Neural crest cell (in vitro differentiated cells): ENCODE measurements around the gene NNT. TPM values are rescaled to one million over a fixed set of nuclear protein-coding genes. Genes with fewer than 3 reads are reported as not detected.

ENCODE experiments used
- DNase-seq: peaks from one replicate; pipeline ENCODE4 v3.0.0; 2021; ENCODE audit warnings: low read depth, mixed read lengths, low spot score
- H3K27ac Mint-ChIP-seq: one replicate; pipeline ENCODE4 v1.8.0; 2021; ENCODE audit warnings: mild to moderate bottlenecking, mixed read lengths; ENCODE audit not compliant: unreplicated experiment
- H3K27me3 Mint-ChIP-seq: 2 replicates; pipeline ENCODE4 v1.8.0; 2021; ENCODE audit warnings: low read depth, mild to moderate bottlenecking, mixed read lengths
- H3K36me3 Mint-ChIP-seq: 2 replicates; pipeline ENCODE4 v1.8.0; 2021; ENCODE audit warnings: low read depth, mild to moderate bottlenecking, mixed read lengths
- H3K4me1 Mint-ChIP-seq: 2 replicates; pipeline ENCODE4 v1.8.0; 2021; ENCODE audit warnings: mixed read lengths
- H3K4me3 Mint-ChIP-seq: one replicate; pipeline ENCODE4 v1.8.0; 2021; ENCODE audit warnings: mild to moderate bottlenecking, mixed read lengths
- H3K9me3 Mint-ChIP-seq: 2 replicates; pipeline ENCODE4 v1.8.0; 2021; ENCODE audit warnings: mixed read lengths
- total RNA-seq: library from RNA; stranded (reverse); gene quantifications from 2 replicates; pipeline ENCODE4 v1.2.1, GENCODE V29; 2021
- TF ChIP-seq, protein P1 (sequence below): fragments of 200-600 bp; sonication (generic); conservative IDR thresholded peaks from 2 replicates; pipeline ENCODE4 v1.5.0; 2021; ENCODE audit warnings: antibody characterized with exemption, mild to moderate bottlenecking

The NNT gene
- total RNA-seq, 1 donor from 2014 or later: 72.7 TPM

DNA sequence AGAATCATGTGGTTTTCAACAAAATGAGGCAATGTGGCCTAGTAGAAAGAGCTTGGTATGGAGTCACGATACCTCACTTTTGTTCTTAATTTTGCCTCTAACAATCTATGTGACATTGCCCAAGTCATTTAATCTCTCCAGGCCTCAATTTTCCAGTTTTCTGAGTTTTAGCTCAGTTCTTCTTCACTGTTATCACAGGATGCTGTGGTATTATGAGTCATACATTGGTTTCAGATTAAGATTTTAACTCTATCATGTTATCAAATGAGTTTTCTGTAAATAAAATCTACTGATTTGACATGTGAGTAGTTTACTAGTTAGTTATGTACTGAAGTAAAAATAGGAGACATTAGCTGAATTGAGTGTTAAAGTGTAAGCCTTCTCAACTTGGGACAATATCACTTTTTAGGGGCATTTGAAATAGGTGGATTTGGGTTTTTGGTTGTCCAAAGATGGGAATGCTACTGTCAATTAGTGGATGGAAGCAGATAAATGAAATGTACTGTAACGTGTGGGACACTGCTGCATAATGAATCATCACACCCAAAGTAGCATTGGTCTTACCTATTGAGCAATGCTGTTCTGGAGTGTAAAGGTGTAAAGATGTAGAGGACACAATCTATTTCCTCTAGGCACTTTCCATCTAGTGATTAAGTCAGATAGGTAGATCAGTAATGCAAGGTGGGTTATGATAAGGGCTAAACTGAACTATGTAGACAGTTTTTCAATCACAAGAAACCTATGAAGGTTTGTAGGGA is 73.3 kb downstream of the NNT start:
- TF ChIP-seq, protein P1, sequence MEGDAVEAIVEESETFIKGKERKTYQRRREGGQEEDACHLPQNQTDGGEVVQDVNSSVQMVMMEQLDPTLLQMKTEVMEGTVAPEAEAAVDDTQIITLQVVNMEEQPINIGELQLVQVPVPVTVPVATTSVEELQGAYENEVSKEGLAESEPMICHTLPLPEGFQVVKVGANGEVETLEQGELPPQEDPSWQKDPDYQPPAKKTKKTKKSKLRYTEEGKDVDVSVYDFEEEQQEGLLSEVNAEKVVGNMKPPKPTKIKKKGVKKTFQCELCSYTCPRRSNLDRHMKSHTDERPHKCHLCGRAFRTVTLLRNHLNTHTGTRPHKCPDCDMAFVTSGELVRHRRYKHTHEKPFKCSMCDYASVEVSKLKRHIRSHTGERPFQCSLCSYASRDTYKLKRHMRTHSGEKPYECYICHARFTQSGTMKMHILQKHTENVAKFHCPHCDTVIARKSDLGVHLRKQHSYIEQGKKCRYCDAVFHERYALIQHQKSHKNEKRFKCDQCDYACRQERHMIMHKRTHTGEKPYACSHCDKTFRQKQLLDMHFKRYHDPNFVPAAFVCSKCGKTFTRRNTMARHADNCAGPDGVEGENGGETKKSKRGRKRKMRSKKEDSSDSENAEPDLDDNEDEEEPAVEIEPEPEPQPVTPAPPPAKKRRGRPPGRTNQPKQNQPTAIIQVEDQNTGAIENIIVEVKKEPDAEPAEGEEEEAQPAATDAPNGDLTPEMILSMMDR: no peak
- DNase-seq: no peak
- no peak overlapping the region for H3K27ac Mint-ChIP-seq
- peaks cover 26% of the 10 kb centered on the region for H3K36me3 Mint-ChIP-seq
- H3K9me3 Mint-ChIP-seq: peaks cover 7% of the 10 kb centered on the region
- H3K4me1 Mint-ChIP-seq: no peaks in the 10 kb centered on the region
- H3K27me3 Mint-ChIP-seq: no peaks in the 10 kb centered on the region
- H3K4me3 Mint-ChIP-seq: no peak overlapping the region

DNA sequence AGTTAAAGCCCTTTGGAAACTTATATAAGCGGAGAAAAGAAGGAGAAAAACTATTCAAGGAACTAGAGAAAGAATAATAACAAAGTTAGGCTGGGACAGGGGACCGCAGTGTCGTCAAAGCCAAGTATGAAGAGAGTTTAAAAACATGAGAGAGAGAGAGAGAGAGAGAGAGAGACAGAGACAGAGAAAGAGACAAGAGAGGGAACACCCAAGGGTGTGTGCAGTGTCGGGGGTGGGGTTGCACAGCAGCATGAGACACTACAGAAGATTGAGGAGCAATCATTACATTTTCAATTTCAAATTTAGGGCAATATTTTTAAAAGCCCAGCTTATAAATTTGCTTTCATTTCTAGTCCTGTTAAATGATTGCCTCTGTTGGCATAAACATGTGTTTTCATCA is 74.3 kb downstream of the NNT start:
- no peak overlapping the region for H3K4me3 Mint-ChIP-seq
- no peak overlapping the region for H3K27ac Mint-ChIP-seq
- H3K36me3 Mint-ChIP-seq: peaks cover 19% of the 10 kb centered on the region
- H3K9me3 Mint-ChIP-seq: peaks cover 3% of the 10 kb centered on the region
- H3K27me3 Mint-ChIP-seq: no peaks in the 10 kb centered on the region
- TF ChIP-seq, protein P1: no peak
- no peak for DNase-seq
- H3K4me1 Mint-ChIP-seq: no peaks in the 10 kb centered on the region

DNA sequence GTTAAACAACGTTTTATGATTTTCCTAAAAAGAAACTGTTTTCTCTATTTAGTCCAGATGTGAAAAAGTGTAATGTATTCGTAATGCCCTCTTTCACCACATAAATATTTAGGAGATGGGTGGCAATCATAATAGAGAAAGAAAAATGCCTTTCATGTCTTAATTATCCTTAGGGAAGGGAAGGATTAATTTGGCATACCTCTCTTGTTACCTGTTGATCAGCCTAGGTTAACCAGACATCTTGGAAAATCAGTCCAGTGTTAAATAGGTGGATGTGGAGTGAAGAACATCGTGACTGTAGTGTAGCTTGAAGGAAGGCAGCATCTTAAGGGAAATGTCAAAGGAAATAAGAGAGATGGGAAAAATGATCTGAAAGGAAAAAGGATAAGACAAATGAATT is 76.2 kb downstream of the NNT start:
- DNase-seq: no peak
- Mint-ChIP-seq H3K9me3 (peaks cover 3% of the 10 kb centered on the region), H3K4me3 (no peak overlapping the region), H3K27me3 (no peaks in the 10 kb centered on the region), H3K4me1 (no peaks in the 10 kb centered on the region), H3K27ac (no peak overlapping the region), H3K36me3 (peaks cover 10% of the 10 kb centered on the region)
- TF ChIP-seq, protein P1: no peak

DNA sequence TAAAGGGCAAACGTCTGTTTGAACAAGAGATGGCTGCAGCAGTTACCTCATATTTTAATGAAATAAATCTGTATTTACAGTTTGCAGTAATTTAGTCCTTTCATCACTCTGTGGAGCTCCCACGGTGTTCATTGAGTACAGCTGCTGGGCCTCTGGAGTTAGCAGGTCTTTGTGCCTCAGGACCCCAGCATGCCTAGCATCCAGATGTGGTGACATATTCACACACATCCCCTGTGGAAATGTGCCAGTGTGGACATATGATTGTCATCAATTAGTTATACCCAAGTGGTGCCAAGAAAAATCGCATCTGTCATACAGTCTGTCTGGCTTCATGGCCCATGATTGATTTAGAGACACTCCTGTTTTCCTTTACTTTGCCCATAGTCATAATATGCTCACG is 77.3 kb downstream of the NNT start:
- no peaks in the 10 kb centered on the region for H3K27me3 Mint-ChIP-seq
- H3K27ac Mint-ChIP-seq: no peak overlapping the region
- H3K4me3 Mint-ChIP-seq: no peak overlapping the region
- peaks cover 3% of the 10 kb centered on the region for H3K9me3 Mint-ChIP-seq
- TF ChIP-seq, protein P1: no peak
- peaks cover 10% of the 10 kb centered on the region for H3K36me3 Mint-ChIP-seq
- H3K4me1 Mint-ChIP-seq: peaks cover 3% of the 10 kb centered on the region
- DNase-seq: no peak

DNA sequence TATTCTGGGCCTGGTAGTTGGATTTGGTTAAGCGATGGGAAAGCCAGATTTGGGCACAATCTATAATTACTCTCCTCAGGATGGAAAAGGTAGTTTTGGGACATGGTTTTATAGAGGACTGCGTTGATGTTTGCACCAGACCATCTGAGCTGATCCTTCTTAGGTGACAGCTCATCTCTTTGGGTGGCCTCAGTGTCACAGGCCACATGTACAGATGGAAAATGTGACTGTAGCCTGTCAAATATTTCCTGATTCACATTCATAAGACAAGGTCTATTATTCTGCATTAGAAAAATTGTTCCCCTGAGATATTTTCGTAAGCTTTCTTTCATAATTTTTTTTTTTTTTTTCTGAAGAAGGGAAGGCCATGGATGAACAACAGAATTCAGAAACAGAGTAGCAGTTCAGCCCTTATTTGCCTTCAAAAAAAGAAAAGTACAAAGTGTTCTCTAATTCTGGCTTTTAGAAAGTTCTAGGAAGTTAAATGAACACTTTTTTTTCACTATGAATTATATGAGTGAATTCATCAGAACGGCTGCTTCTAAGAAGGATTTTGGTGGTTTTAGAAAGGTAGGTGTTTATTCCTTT is 81.0 kb downstream of the NNT start:
- TF ChIP-seq, protein P1: no peak
- Mint-ChIP-seq H3K27me3 (no peaks in the 10 kb centered on the region), H3K4me1 (peaks cover 17% of the 10 kb centered on the region), H3K9me3 (peaks cover 7% of the 10 kb centered on the region), H3K27ac (no peak overlapping the region), H3K4me3 (no peak overlapping the region), H3K36me3 (peaks cover 15% of the 10 kb centered on the region)
- DNase-seq: no peak
